SJSA1 (cell line): Measurements from ENCODE around the gene KRTAP22-2. TPM values are rescaled to one million over a fixed set of nuclear protein-coding genes. Genes with fewer than 3 reads are reported as not detected.
A peak's percentile ranks its signal among the peaks of the same experiment; 100 is the strongest.

ENCODE experiments used
- DNase-seq, 2 experiments: peaks; one replicate each; pipeline ENCODE4 v3.0.0-alpha.2; 2015 to 2020; ENCODE audit warnings: low spot score in 2 of 2, low read depth in 1 of 2
- H3K27ac ChIP-seq: fragments of 250-450 bp; sonication (Bioruptor Pico); 2 replicates; pipeline ENCODE4 v1.5.1; 2020; ENCODE audit warnings: mild to moderate bottlenecking, moderate library complexity
- H3K27me3 ChIP-seq: fragments of 250-450 bp; sonication (Bioruptor Pico); replicated peaks from 2 replicates; pipeline ENCODE4 v1.5.1; 2020; ENCODE audit warnings: mild to moderate bottlenecking, moderate library complexity
- H3K36me3 ChIP-seq: fragments of 250-450 bp; sonication (Bioruptor Pico); 2 replicates; pipeline ENCODE4 v1.5.1; 2020; ENCODE audit warnings: mild to moderate bottlenecking
- H3K4me1 ChIP-seq: fragments of 250-450 bp; sonication (Bioruptor Pico); replicated peaks from 2 replicates; pipeline ENCODE4 v1.6.1; 2021; ENCODE audit warnings: mild to moderate bottlenecking
- H3K4me3 ChIP-seq: fragments of 250-450 bp; sonication (Bioruptor Pico); 2 replicates; pipeline ENCODE4 v1.5.1; 2020; ENCODE audit warnings: mild to moderate bottlenecking
- H3K9me3 ChIP-seq: fragments of 250-450 bp; sonication (Bioruptor Pico); replicated peaks from 2 replicates; pipeline ENCODE4 v1.5.1; 2020; ENCODE audit warnings: mild to moderate bottlenecking
- total RNA-seq: library from RNA; depleted of rRNA; stranded (reverse); fragments of >200 nt; shearing (Covaris generic); gene quantifications from 2 replicates; pipeline ENCODE4 v1.2.3, GENCODE V29; 2014; rRNA removed

Gene KRTAP22-2
- not detected in 2 replicates for total RNA-seq

- H3K27me3 ChIP-seq, result no peaks in the 10 kb centered on the region
- no peak for DNase-seq
- no peak within 1 kb of the TSS for H3K4me3 ChIP-seq
- no peaks in the 10 kb centered on the region for H3K36me3 ChIP-seq
- no peak within 1 kb of the TSS for H3K27ac ChIP-seq
- no peaks in the 10 kb centered on the region for H3K9me3 ChIP-seq
- H3K4me1 ChIP-seq, result no peaks in the 10 kb centered on the region
Measured at GRCh38 chr21:30590297-30590696, at the start of gene KRTAP22-2. TSS of gene KRTAP22-2 (minus strand) at chr21:30590397.

- DNase-seq, result no peak
- no peak overlapping the region for H3K27ac ChIP-seq
- peaks cover 13% of the 10 kb centered on the region for H3K4me1 ChIP-seq
- H3K4me3 ChIP-seq, result no peak overlapping the region
- H3K36me3 ChIP-seq, result no peaks in the 10 kb centered on the region
- H3K27me3 ChIP-seq, result no peaks in the 10 kb centered on the region
- H3K9me3 ChIP-seq, result no peaks in the 10 kb centered on the region
Measured at GRCh38 chr21:30638686-30639085, 48.5 kb upstream of the KRTAP22-2 start.

- DNase-seq, result peak in 1 of 2 experiments; percentile 44
- Histone ChIP-seq H3K36me3 (no peaks in the 10 kb centered on the region), H3K27ac (0 out of 2 replicates have a peak within 1 kb of the TSS, but pooled peaks have one; percentile 23), H3K4me1 (peaks cover 13% of the 10 kb centered on the region), H3K4me3 (no peak within 1 kb of the TSS), H3K9me3 (no peaks in the 10 kb centered on the region), H3K27me3 (no peaks in the 10 kb centered on the region)
Measured at GRCh38 chr21:30634906-30635305, 44.7 kb upstream of the KRTAP22-2 start, which contains the start of gene KRTAP20-2. TSS of gene KRTAP20-2 (plus strand) at chr21:30635206. CDS start at chr21:30635264, 58 bp downstream.

DNA sequence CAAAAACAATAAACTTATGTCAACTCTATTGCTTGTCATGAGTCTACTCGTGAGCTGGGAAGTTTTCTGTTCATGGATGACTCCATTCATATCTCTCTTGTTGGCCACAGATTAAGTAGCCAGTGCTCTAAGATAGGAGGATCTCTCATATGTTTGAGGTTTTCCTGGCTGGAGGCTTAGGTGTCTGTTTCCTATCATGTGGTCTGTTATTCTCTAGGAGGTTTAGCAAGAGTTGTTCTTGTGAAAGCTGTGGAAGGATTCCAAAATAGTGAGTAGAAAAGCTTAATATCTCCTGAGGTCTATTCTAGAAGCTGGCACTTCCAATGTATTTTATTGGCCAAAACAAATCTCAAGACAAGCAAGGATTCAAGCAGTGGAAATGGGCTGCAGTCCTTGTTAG lies 39.0 kb upstream of the KRTAP22-2 start:
- no peaks in the 10 kb centered on the region for H3K36me3 ChIP-seq
- H3K4me1 ChIP-seq, result no peaks in the 10 kb centered on the region
- H3K9me3 ChIP-seq, result no peaks in the 10 kb centered on the region
- H3K27me3 ChIP-seq, result no peaks in the 10 kb centered on the region
- H3K27ac ChIP-seq, result no peak overlapping the region
- DNase-seq, result no peak
- no peak overlapping the region for H3K4me3 ChIP-seq

- no peaks in the 10 kb centered on the region for H3K9me3 ChIP-seq
- no peak overlapping the region for H3K27ac ChIP-seq
- H3K27me3 ChIP-seq, result no peaks in the 10 kb centered on the region
- H3K4me1 ChIP-seq, result no peaks in the 10 kb centered on the region
- no peak overlapping the region for H3K4me3 ChIP-seq
- DNase-seq, result no peak
- H3K36me3 ChIP-seq, result no peaks in the 10 kb centered on the region
Measured at GRCh38 chr21:30628109-30628508, 37.9 kb upstream of the KRTAP22-2 start.

- Histone ChIP-seq H3K36me3 (no peaks in the 10 kb centered on the region), H3K4me3 (no peak overlapping the region), H3K4me1 (peaks cover 10% of the 10 kb centered on the region), H3K27me3 (no peaks in the 10 kb centered on the region), H3K27ac (no peak overlapping the region), H3K9me3 (no peaks in the 10 kb centered on the region)
- DNase-seq, result no peak
Measured at GRCh38 chr21:30625449-30626165, 35.4 kb upstream of the KRTAP22-2 start.

DNA sequence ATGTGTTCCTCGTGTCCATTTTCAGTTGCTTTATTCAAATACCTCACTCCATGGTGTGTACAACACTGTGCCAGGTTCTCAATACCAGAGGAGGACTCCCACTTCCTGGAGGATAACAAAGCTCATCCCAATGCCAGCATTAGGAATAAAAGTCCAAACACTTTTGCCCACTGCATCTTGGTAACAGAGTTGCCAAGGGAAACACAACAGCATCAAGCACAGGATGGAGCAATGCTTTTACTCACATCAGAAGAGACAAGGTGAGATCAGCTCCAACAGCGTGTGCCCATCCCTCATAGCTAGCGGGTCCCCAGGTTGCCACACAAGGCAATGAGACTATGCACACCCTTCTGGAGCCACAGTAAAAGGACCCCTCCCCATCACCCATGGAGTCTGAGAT lies 33.2 kb upstream of the KRTAP22-2 start:
- no peaks in the 10 kb centered on the region for H3K9me3 ChIP-seq
- peaks cover 18% of the 10 kb centered on the region for H3K4me1 ChIP-seq
- no peak for DNase-seq
- H3K27ac ChIP-seq, result no peak overlapping the region
- H3K36me3 ChIP-seq, result no peaks in the 10 kb centered on the region
- H3K27me3 ChIP-seq, result no peaks in the 10 kb centered on the region
- H3K4me3 ChIP-seq, result no peak overlapping the region

DNA sequence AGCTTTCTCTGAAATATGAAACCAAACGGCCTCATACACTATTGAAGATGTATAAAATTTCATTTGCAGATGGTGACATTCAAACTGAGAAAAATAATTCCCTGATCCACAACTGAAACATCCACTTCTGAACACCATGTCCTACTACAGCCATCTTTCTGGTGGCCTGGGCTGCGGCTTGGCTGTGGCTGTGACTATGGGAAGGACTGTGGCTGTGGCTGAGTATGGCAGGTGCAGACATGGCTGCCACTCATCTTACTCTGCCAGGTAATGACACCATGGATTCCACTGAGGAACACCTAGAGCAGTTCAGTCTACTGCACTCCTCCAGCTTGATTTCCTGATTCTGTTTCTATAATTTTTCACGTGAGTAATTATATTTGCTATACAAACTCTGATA lies 30.3 kb upstream of the KRTAP22-2 start, which contains the start of gene KRTAP20-4:
Gene KRTAP20-4 (plus strand): TSS at position 106 of the 400 bp plus-strand sequence.
- Histone ChIP-seq H3K9me3 (no peaks in the 10 kb centered on the region), H3K27me3 (no peaks in the 10 kb centered on the region), H3K4me3 (no peak within 1 kb of the TSS), H3K27ac (peak within 1 kb of the TSS; percentile 64), H3K36me3 (no peaks in the 10 kb centered on the region), H3K4me1 (peaks cover 18% of the 10 kb centered on the region)
- no peak for DNase-seq

GRCh38 chr21:30620080-30620479 lies 29.9 kb upstream of the KRTAP22-2 start:
- no peaks in the 10 kb centered on the region for H3K27me3 ChIP-seq
- peak overlapping the region; percentile 3; the same call in 1 of the 2 replicates for H3K27ac ChIP-seq
- peaks cover 18% of the 10 kb centered on the region for H3K4me1 ChIP-seq
- H3K36me3 ChIP-seq, result no peaks in the 10 kb centered on the region
- no peaks in the 10 kb centered on the region for H3K9me3 ChIP-seq
- H3K4me3 ChIP-seq, result no peak overlapping the region
- DNase-seq, result no peak

DNA sequence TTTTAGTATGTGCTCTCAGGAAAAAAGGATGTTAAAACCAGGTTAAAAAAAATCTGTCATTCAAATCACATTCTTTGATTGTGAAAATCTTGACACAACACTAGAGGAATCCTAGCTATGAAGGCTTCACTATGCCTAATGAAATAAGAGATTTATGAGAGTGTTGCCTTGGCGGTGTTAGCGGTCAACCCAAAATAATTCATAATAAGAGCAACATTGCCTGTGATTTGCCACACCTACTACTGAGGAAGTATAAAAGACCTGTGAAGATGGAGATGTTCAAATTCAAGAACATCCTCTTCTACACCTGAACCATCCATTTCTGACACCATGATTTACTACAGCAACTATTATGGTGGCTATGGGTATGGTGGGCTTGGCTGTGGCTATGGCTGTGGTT lies 25.9 kb upstream of the KRTAP22-2 start, which contains the start of gene KRTAP20-1:
Gene KRTAP20-1 (plus strand): TSS at position 301 of the 400 bp plus-strand sequence. CDS start 30 bp downstream, at position 331.
- peaks cover 8% of the 10 kb centered on the region; the same call in 1 of the 2 replicates for H3K4me1 ChIP-seq
- H3K27ac ChIP-seq, result no peak within 1 kb of the TSS
- no peaks in the 10 kb centered on the region for H3K36me3 ChIP-seq
- no peaks in the 10 kb centered on the region for H3K9me3 ChIP-seq
- H3K27me3 ChIP-seq, result no peaks in the 10 kb centered on the region
- DNase-seq, result no peak
- H3K4me3 ChIP-seq, result no peak within 1 kb of the TSS

- no peak for DNase-seq
- H3K27ac ChIP-seq, result no peak overlapping the region
Measured at GRCh38 chr21:30615199-30615598, 25.0 kb upstream of the KRTAP22-2 start.

GRCh38 chr21:30613836-30614235 lies 23.6 kb upstream of the KRTAP22-2 start, which contains the start of gene KRTAP6-1:
TSS of gene KRTAP6-1 (minus strand) at chr21:30613930. CDS start at chr21:30613904, 26 bp downstream.
- Histone ChIP-seq H3K9me3 (no peaks in the 10 kb centered on the region), H3K4me1 (no peaks in the 10 kb centered on the region), H3K4me3 (no peak within 1 kb of the TSS), H3K27me3 (no peaks in the 10 kb centered on the region), H3K27ac (no peak within 1 kb of the TSS), H3K36me3 (no peaks in the 10 kb centered on the region)
- no peak for DNase-seq

More at GRCh38 chr21:30615199-30615598, 25.0 kb upstream of the KRTAP22-2 start:
- H3K4me3 ChIP-seq, result no peak overlapping the region
- H3K36me3 ChIP-seq, result no peaks in the 10 kb centered on the region
- H3K27me3 ChIP-seq, result no peaks in the 10 kb centered on the region
- H3K9me3 ChIP-seq, result no peaks in the 10 kb centered on the region
- H3K4me1 ChIP-seq, result peaks cover 4% of the 10 kb centered on the region; the same call in 1 of the 2 replicates

GRCh38 chr21:30612132-30612531 lies 21.9 kb upstream of the KRTAP22-2 start:
- no peaks in the 10 kb centered on the region for H3K4me1 ChIP-seq
- no peaks in the 10 kb centered on the region for H3K36me3 ChIP-seq
- DNase-seq, result no peak
- H3K27me3 ChIP-seq, result no peaks in the 10 kb centered on the region
- H3K9me3 ChIP-seq, result no peaks in the 10 kb centered on the region
- H3K4me3 ChIP-seq, result no peak overlapping the region
- H3K27ac ChIP-seq, result no peak overlapping the region

DNA sequence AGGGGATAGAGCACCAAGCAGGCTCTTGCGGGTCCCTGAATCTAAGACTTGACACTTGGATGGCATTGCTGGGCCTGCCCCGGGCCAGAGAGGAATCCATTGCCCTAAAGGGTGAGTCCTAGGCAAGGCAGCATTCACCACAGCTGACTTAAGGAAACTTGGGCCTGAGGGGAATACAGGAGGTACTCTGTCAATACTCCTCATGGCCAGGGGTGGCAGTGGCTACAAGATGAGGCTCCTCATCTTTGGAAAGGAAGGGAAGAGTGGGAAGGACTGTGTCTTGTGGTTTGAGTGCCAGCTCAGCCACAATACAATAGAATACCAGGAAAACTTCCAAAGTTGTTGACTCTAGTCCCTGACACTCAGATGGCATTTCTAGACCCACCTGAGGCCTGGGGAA lies 15.8 kb upstream of the KRTAP22-2 start:
- no peak for DNase-seq
- H3K27ac ChIP-seq, result no peak overlapping the region
- no peaks in the 10 kb centered on the region for H3K9me3 ChIP-seq
- no peaks in the 10 kb centered on the region for H3K4me1 ChIP-seq
- H3K27me3 ChIP-seq, result no peaks in the 10 kb centered on the region
- H3K4me3 ChIP-seq, result no peak overlapping the region
- no peaks in the 10 kb centered on the region for H3K36me3 ChIP-seq
